NOMO-1 treated with DMSO at 0.1 percent for 48 hours (cell line): ENCODE measurements around the gene LAPTM5.

Experiments used
- DNase-seq: peaks from one replicate; lab custom pipeline; 2025; ENCODE audit not compliant: unreplicated experiment; lab: John Stamatoyannopoulos, UW

Gene LAPTM5

DNA sequence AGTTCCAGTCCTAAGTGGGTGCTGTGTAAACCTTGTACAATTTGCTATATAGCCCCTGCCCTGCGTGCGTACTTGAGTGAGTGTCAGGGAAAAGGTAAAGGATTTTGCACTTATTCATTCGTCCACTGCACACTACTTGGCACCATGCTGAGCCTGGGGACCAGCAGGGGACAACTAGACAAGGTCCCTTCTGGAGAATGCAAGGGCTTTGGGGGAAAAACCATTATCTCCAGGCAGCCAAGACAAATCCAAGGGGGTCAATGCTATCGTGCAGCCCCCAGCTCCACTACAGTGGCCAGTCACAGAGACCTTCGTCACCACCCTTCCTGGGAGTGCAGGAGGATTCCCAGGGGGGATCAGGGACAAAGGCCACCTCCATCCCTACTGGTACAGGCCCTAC is 73.9 kb downstream of the LAPTM5 start:
- DNase-seq: no peak
